Measurements from ENCODE around the gene GRPEL1. TPM values are rescaled to one million over a fixed set of nuclear protein-coding genes. Genes with fewer than 3 reads are reported as not detected.

Gene GRPEL1
- total RNA-seq, 6 experiments from 2014 or later: 30.0 to 49.2 (median 45.3) TPM

GRCh38 chr4:7024336-7024890 is 43.5 kb downstream of the GRPEL1 start:
- no peak overlapping the region for H3K27ac ChIP-seq
- ATAC-seq (no peak), DNase-seq (peak in 1 of 3 donors; percentile 37)
- 88% methylated on average over 4 of the region's 19 CpGs for WGBS (ENCODE audit: insufficient coverage, low coverage, low lambda C conversion rate, missing lambda C conversion rate)
- H3K27me3 ChIP-seq: no peaks in the 10 kb centered on the region
- no peaks in the 10 kb centered on the region for H3K9me3 ChIP-seq
- peaks cover 0 to 13% (median 5%) of the 10 kb centered on the region in 4 donors for H3K4me1 ChIP-seq
- intact Hi-C loops (cut with DNase I): no loop called here
- H3K4me3 ChIP-seq: no peak overlapping the region
- TF ChIP-seq POLR2A (IDR thresholded peaks at IDR 0.05): no peak
- TF ChIP-seq CTCF (IDR thresholded peaks at IDR 0.05): no peak
- H3K36me3 ChIP-seq: peaks cover 0 to 52% (median 6%) of the 10 kb centered on the region in 4 donors

GRCh38 chr4:7023901-7024300 is 44.0 kb downstream of the GRPEL1 start:
- Histone ChIP-seq H3K27me3 (no peaks in the 10 kb centered on the region), H3K4me1 (peaks cover 0 to 8% (median 2%) of the 10 kb centered on the region in 4 donors), H3K9me3 (no peaks in the 10 kb centered on the region), H3K27ac (no peak overlapping the region), H3K4me3 (no peak overlapping the region), H3K36me3 (peaks cover 0 to 52% (median 6%) of the 10 kb centered on the region in 4 donors)
- ATAC-seq (no peak), DNase-seq (peak in 1 of 3 donors; percentile 21)
- intact Hi-C loops (cut with DNase I): no loop called here
- 90% methylated on average over 2 of the region's 12 CpGs for WGBS (ENCODE audit: insufficient coverage, low coverage, low lambda C conversion rate, missing lambda C conversion rate)
- TF ChIP-seq POLR2A (IDR thresholded peaks at IDR 0.05) (no peak), CTCF (IDR thresholded peaks at IDR 0.05) (no peak)

DNA sequence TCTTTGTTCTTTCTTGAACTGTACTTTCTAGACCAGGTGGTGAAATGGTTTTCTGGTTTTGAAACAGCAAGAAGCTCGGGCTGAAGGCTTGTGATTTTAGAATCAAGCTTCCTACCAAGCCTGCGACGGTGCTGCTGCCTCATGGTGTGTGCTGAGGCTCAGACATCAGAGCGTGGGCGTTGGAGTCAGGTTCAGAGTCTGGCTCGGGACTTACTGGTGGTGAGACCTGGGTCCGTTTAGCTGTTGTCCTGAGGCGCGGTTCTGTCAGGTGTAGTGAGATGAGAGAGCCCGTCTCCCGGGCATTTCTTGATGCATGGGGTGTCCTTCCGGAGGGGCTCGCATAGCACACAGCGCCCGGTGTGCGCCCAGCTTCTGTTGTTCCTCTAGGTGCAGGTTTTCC is 44.4 kb downstream of the GRPEL1 start:
- 91% methylated on average over 14 of the region's 16 CpGs for WGBS (ENCODE audit: insufficient coverage, low coverage, low lambda C conversion rate, missing lambda C conversion rate)
- no peak for DNase-seq

DNA sequence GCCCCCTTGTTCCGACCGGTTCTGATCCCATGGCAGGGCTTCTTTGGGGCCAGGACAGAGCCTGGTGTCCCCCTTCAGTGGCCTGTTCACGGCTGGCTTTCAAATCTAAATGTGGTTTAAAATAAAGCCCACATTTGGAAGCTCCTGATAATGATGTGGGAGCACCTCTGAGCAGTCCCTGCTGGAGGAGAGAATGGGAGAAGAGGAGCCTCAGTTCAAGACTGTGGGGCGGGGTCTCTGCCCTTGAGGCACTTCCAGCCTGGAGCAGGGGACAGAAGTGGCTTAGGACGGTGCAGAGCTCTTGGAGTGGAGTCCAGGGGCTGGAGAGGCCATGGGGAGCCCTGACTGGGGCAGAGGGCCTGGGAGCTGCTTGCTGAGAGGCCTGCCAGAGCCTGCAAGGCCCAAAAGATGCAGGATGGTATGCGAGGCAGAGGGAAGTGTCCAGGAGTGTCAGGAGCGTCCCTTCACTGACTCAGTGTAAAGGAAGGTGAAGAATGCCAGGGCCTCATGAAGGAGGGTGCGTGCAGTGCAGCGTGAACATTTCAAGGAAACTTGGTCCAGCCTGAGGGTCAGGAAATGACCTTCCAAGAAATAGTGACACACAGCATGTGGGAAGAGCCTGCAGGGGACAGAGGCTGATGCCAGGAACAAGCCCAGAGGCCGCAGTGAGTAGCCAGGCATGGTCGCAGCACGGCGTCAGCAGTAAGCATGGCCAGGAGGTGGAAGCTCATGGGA is 45.8 kb downstream of the GRPEL1 start:
- Histone ChIP-seq H3K27ac (no peak overlapping the region), H3K4me3 (no peak overlapping the region), H3K27me3 (no peaks in the 10 kb centered on the region), H3K4me1 (peaks cover 0 to 3% (median 0%) of the 10 kb centered on the region in 4 donors), H3K36me3 (peaks cover 0 to 59% (median 8%) of the 10 kb centered on the region in 4 donors), H3K9me3 (no peaks in the 10 kb centered on the region)
- intact Hi-C loops (cut with DNase I): no loop called here
- 79% methylated on average over 5 of the region's 13 CpGs for WGBS (ENCODE audit: insufficient coverage, low coverage, low lambda C conversion rate, missing lambda C conversion rate)
- no peak for TF ChIP-seq CTCF (IDR thresholded peaks at IDR 0.05)
- TF ChIP-seq POLR2A (IDR thresholded peaks at IDR 0.05): no peak
- DNase-seq (no peak), ATAC-seq (no peak)

More for the DNA sequence above, 44.4 kb downstream of the GRPEL1 start:
- H3K27me3 ChIP-seq: no peaks in the 10 kb centered on the region
- ATAC-seq: no peak
- peaks cover 0 to 3% (median under 1%) of the 10 kb centered on the region in 4 donors for H3K4me1 ChIP-seq
- no peak overlapping the region for H3K4me3 ChIP-seq
- TF ChIP-seq CTCF (IDR thresholded peaks at IDR 0.05) (no peak), POLR2A (IDR thresholded peaks at IDR 0.05) (no peak)
- no peak overlapping the region for H3K27ac ChIP-seq
- peaks cover 0 to 56% (median 6%) of the 10 kb centered on the region in 4 donors for H3K36me3 ChIP-seq
- H3K9me3 ChIP-seq: no peaks in the 10 kb centered on the region
- intact Hi-C loops (cut with DNase I): no loop called here
